ENCODE measurements around the gene ERI3. TPM values are rescaled to one million over a fixed set of nuclear protein-coding genes. Genes with fewer than 3 reads are reported as not detected.

The ERI3 gene
- polyA plus RNA-seq, 4 donors: 26.5 to 50.1 (median 31.0) TPM

DNA sequence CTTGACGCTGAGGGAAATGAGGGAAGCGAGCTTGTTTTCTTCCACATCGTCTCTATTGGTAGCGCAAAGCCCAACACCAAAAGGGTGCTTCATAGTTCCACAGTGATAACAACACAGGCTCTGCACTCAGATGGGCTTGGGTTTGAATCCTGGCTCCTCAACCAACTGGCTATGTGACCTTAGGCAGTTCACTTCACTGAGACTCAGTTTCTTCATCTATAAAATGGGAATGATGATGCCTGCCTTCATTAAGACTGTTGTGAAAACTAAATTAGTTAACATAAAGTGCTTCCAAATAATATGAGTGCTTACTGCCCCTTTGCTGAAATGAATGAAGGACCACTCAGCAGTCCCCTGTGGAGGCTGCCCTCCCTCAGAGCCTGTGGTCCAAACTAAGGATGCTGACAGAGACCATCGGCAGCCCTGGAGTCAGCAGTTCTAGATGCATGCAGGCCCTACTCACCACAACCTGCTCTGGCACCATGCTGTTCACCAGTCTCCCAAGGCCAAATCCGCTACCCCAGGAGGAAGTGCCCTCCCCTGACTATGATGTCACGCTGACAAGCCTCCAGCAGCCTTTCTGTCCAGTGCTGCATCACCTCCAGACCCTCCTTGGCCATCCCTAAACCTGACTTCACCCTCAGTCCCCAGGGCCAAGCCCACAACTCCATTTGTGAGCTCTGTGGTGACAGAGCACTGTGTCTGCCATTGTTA, 111.1 kb downstream of the ERI3 start:
- Histone ChIP-seq H3K36me3 (ENCODE audit: control insufficient read depth in 3 of 3, insufficient read depth in 2 of 3, low read depth in 1 of 3, low read length in 3 of 3) (peaks cover 0 to 78% (median 0%) of the 10 kb centered on the region in 3 donors), H3K4me3 (ENCODE audit: low read depth in 1 of 3, low read length in 3 of 3) (no peak overlapping the region), H3K9me3 (ENCODE audit: control insufficient read depth in 2 of 2, insufficient read depth in 1 of 2, low read depth in 1 of 2, low read length in 1 of 2) (no peaks in the 10 kb centered on the region), H3K4me1 (ENCODE audit: control insufficient read depth in 3 of 3, insufficient read depth in 2 of 3, low read depth in 1 of 3, low read length in 2 of 3) (peaks cover 0 to 17% (median 0%) of the 10 kb centered on the region in 3 donors), H3K27ac (ENCODE audit: low read depth in 1 of 3, low read length in 2 of 3) (no peak overlapping the region), H3K27me3 (ENCODE audit: control insufficient read depth in 3 of 3, insufficient read depth in 3 of 3, low read length in 3 of 3) (no peaks in the 10 kb centered on the region)
- FAIRE-seq (no peak), DNase-seq (no peak)
- 95 to 97% (median 97%) methylated on average over 7 of the region's 7 CpGs for WGBS, 3 donors

- 85 to 94% (median 88%) methylated on average over 16 of the region's 16 CpGs for WGBS, 3 donors
- DNase-seq (no peak), FAIRE-seq (no peak)
- Histone ChIP-seq H3K36me3 (ENCODE audit: control insufficient read depth in 3 of 3, insufficient read depth in 2 of 3, low read depth in 1 of 3, low read length in 3 of 3) (peaks cover 0 to 69% (median 0%) of the 10 kb centered on the region in 3 donors), H3K27ac (ENCODE audit: low read depth in 1 of 3, low read length in 2 of 3) (no peak overlapping the region), H3K9me3 (ENCODE audit: control insufficient read depth in 2 of 2, insufficient read depth in 1 of 2, low read depth in 1 of 2, low read length in 1 of 2) (no peaks in the 10 kb centered on the region), H3K4me3 (ENCODE audit: low read depth in 1 of 3, low read length in 3 of 3) (no peak overlapping the region), H3K27me3 (ENCODE audit: control insufficient read depth in 3 of 3, insufficient read depth in 3 of 3, low read length in 3 of 3) (no peaks in the 10 kb centered on the region), H3K4me1 (ENCODE audit: control insufficient read depth in 3 of 3, insufficient read depth in 2 of 3, low read depth in 1 of 3, low read length in 2 of 3) (peaks cover 0 to 29% (median 0%) of the 10 kb centered on the region in 3 donors)
These were observed 112.3 kb downstream of the ERI3 start for GRCh38 chr1:44242746-44243145.

- Histone ChIP-seq H3K27ac (ENCODE audit: low read depth in 1 of 3, low read length in 2 of 3) (peak overlapping the region in 1 of 3 donors; percentile 63), H3K4me3 (ENCODE audit: low read depth in 1 of 3, low read length in 3 of 3) (no peak overlapping the region), H3K36me3 (ENCODE audit: control insufficient read depth in 3 of 3, insufficient read depth in 2 of 3, low read depth in 1 of 3, low read length in 3 of 3) (peaks cover 0 to 61% (median 0%) of the 10 kb centered on the region in 3 donors), H3K27me3 (ENCODE audit: control insufficient read depth in 3 of 3, insufficient read depth in 3 of 3, low read length in 3 of 3) (no peaks in the 10 kb centered on the region), H3K4me1 (ENCODE audit: control insufficient read depth in 3 of 3, insufficient read depth in 2 of 3, low read depth in 1 of 3, low read length in 2 of 3) (peaks cover 0 to 44% (median 0%) of the 10 kb centered on the region in 3 donors), H3K9me3 (ENCODE audit: control insufficient read depth in 2 of 2, insufficient read depth in 1 of 2, low read depth in 1 of 2, low read length in 1 of 2) (no peaks in the 10 kb centered on the region)
- no peak for FAIRE-seq
- WGBS, 3 donors: 88 to 92% (median 89%) methylated on average over 9 of the region's 9 CpGs
- no peak for DNase-seq
These were observed 114.0 kb downstream of the ERI3 start for GRCh38 chr1:44240802-44241671.

- Histone ChIP-seq H3K27me3 (ENCODE audit: control insufficient read depth in 3 of 3, insufficient read depth in 3 of 3, low read length in 3 of 3) (no peaks in the 10 kb centered on the region), H3K27ac (ENCODE audit: low read depth in 1 of 3, low read length in 2 of 3) (peak overlapping the region in 2 of 3 donors; percentile 41 to 63), H3K4me1 (ENCODE audit: control insufficient read depth in 3 of 3, insufficient read depth in 2 of 3, low read depth in 1 of 3, low read length in 2 of 3) (peaks cover 0 to 44% (median 0%) of the 10 kb centered on the region in 3 donors), H3K4me3 (ENCODE audit: low read depth in 1 of 3, low read length in 3 of 3) (no peak overlapping the region), H3K9me3 (ENCODE audit: control insufficient read depth in 2 of 2, insufficient read depth in 1 of 2, low read depth in 1 of 2, low read length in 1 of 2) (no peaks in the 10 kb centered on the region), H3K36me3 (ENCODE audit: control insufficient read depth in 3 of 3, insufficient read depth in 2 of 3, low read depth in 1 of 3, low read length in 3 of 3) (peaks cover 0 to 57% (median 0%) of the 10 kb centered on the region in 3 donors)
- FAIRE-seq: no peak
- WGBS, 3 donors: 67 to 91% (median 81%) methylated on average over 3 of the region's 3 CpGs
- no peak for DNase-seq
These were observed 115.1 kb downstream of the ERI3 start for GRCh38 chr1:44239961-44240371.

- H3K4me1 ChIP-seq (ENCODE audit: control insufficient read depth in 3 of 3, insufficient read depth in 2 of 3, low read depth in 1 of 3, low read length in 2 of 3): peaks cover 0 to 44% (median 0%) of the 10 kb centered on the region in 3 donors
- H3K27ac ChIP-seq (ENCODE audit: low read depth in 1 of 3, low read length in 2 of 3): peak overlapping the region in 2 of 3 donors; percentile 41 to 63
- no peak for FAIRE-seq
- peaks cover 0 to 55% (median 0%) of the 10 kb centered on the region in 3 donors for H3K36me3 ChIP-seq (ENCODE audit: control insufficient read depth in 3 of 3, insufficient read depth in 2 of 3, low read depth in 1 of 3, low read length in 3 of 3)
- H3K27me3 ChIP-seq (ENCODE audit: control insufficient read depth in 3 of 3, insufficient read depth in 3 of 3, low read length in 3 of 3): no peaks in the 10 kb centered on the region
- no peak overlapping the region for H3K4me3 ChIP-seq (ENCODE audit: low read depth in 1 of 3, low read length in 3 of 3)
- WGBS, 3 donors: 47 to 70% (median 48%) methylated on average over 6 to 8 of the region's 8 CpGs
- no peaks in the 10 kb centered on the region for H3K9me3 ChIP-seq (ENCODE audit: control insufficient read depth in 2 of 2, insufficient read depth in 1 of 2, low read depth in 1 of 2, low read length in 1 of 2)
- DNase-seq: peak in 1 of 2 donors; percentile 55
These were observed 115.6 kb downstream of the ERI3 start for GRCh38 chr1:44239331-44239960.

DNA sequence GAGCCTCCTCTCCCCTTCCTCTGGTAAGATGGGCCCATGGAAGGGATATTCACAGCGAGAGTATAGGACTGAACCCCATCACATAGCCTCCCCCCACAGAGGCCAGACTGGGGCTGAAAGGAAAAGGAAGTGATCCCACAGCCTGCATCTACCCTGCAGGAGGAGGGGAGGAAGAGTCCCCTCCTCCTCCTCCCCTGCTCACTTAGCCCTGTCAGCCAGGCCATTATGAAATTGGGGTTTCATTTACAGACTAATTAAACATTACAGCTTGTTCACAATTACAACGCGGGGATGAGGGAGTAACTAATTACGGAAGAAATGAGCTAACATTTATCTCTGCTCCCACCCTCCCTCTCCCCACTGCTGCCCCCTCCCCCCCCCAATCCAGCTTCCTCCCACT, 116.4 kb downstream of the ERI3 start:
- Histone ChIP-seq H3K27ac (ENCODE audit: low read depth in 1 of 3, low read length in 2 of 3) (peak overlapping the region in 1 of 3 donors; percentile 11), H3K4me3 (ENCODE audit: low read depth in 1 of 3, low read length in 3 of 3) (no peak overlapping the region), H3K4me1 (ENCODE audit: control insufficient read depth in 3 of 3, insufficient read depth in 2 of 3, low read depth in 1 of 3, low read length in 2 of 3) (peaks cover 0 to 44% (median 0%) of the 10 kb centered on the region in 3 donors), H3K9me3 (ENCODE audit: control insufficient read depth in 2 of 2, insufficient read depth in 1 of 2, low read depth in 1 of 2, low read length in 1 of 2) (no peaks in the 10 kb centered on the region), H3K36me3 (ENCODE audit: control insufficient read depth in 3 of 3, insufficient read depth in 2 of 3, low read depth in 1 of 3, low read length in 3 of 3) (peaks cover 0 to 50% (median 0%) of the 10 kb centered on the region in 3 donors), H3K27me3 (ENCODE audit: control insufficient read depth in 3 of 3, insufficient read depth in 3 of 3, low read length in 3 of 3) (no peaks in the 10 kb centered on the region)
- FAIRE-seq (no peak), DNase-seq (no peak)
- 73 to 83% (median 75%) methylated on average over 4 of the region's 4 CpGs for WGBS, 3 donors

GRCh38 chr1:44237721-44238457, 117.2 kb downstream of the ERI3 start:
- Histone ChIP-seq H3K27me3 (ENCODE audit: control insufficient read depth in 3 of 3, insufficient read depth in 3 of 3, low read length in 3 of 3) (no peaks in the 10 kb centered on the region), H3K9me3 (ENCODE audit: control insufficient read depth in 2 of 2, insufficient read depth in 1 of 2, low read depth in 1 of 2, low read length in 1 of 2) (no peaks in the 10 kb centered on the region), H3K27ac (ENCODE audit: low read depth in 1 of 3, low read length in 2 of 3) (peak overlapping the region in 1 of 3 donors; percentile 11), H3K4me1 (ENCODE audit: control insufficient read depth in 3 of 3, insufficient read depth in 2 of 3, low read depth in 1 of 3, low read length in 2 of 3) (peaks cover 0 to 44% (median 0%) of the 10 kb centered on the region in 3 donors), H3K4me3 (ENCODE audit: low read depth in 1 of 3, low read length in 3 of 3) (no peak overlapping the region), H3K36me3 (ENCODE audit: control insufficient read depth in 3 of 3, insufficient read depth in 2 of 3, low read depth in 1 of 3, low read length in 3 of 3) (peaks cover 0 to 42% (median 0%) of the 10 kb centered on the region in 3 donors)
- peak; percentile 69 to 92 for DNase-seq
- FAIRE-seq: no peak
- WGBS, 3 donors: 37 to 44% (median 44%) methylated on average over 33 of the region's 33 CpGs

Measured in small intestine (tissue), 7 donors.